Stimulated activated CD8-positive, alpha-beta memory T cell treated with anti-CD3 and anti-CD28 coated beads, Interleukin-4, amount 100 ng/mL, for 1 hour (primary cell): Measurements from ENCODE around the gene PDE6B.
"Not testable (repeated sequence)": the region's sequence is repeated elsewhere in the genome, so short reads cannot be mapped to it uniquely, and the experiment has no call there.

Source experiments
- DNase-seq, 2 donors: peaks; one replicate each; pipeline ENCODE4 v3.0.0-alpha.2; 2020; ENCODE audit warnings: low read depth in 2 of 2, low spot score in 1 of 2

PDE6B gene

GRCh38 chr4:683247-683897, 58.0 kb downstream of the PDE6B start:
- DNase-seq: no peak

- DNase-seq: no peak
Observed at GRCh38 chr4:683982-684622, 58.7 kb downstream of the PDE6B start.

- no peak for DNase-seq
Observed at GRCh38 chr4:684623-685327, 59.4 kb downstream of the PDE6B start.

GRCh38 chr4:685679-686412, 60.5 kb downstream of the PDE6B start:
- no peak for DNase-seq

GRCh38 chr4:686413-687040, 61.2 kb downstream of the PDE6B start:
- no peak for DNase-seq

- no peak for DNase-seq
Observed at GRCh38 chr4:687048-687970, 61.9 kb downstream of the PDE6B start.

GRCh38 chr4:687971-688853, 62.8 kb downstream of the PDE6B start:
- DNase-seq: no peak

GRCh38 chr4:688854-689681, 63.7 kb downstream of the PDE6B start, which contains the start of gene SLC49A3:
SLC49A3 (minus strand) TSS chr4:689151; CDS start chr4:689127, 24 bp downstream.
- DNase-seq: no peak

GRCh38 chr4:689723-690122, 64.3 kb downstream of the PDE6B start:
- DNase-seq: no peak

GRCh38 chr4:692771-693554, 67.6 kb downstream of the PDE6B start:
- no peak for DNase-seq

GRCh38 chr4:694341-694940, 69.1 kb downstream of the PDE6B start:
- not testable (repeated sequence) for DNase-seq

- DNase-seq: no peak
Observed at GRCh38 chr4:699816-700580, 74.6 kb downstream of the PDE6B start.

GRCh38 chr4:700587-701264, 75.4 kb downstream of the PDE6B start:
- DNase-seq: no peak

GRCh38 chr4:702618-703048, 77.3 kb downstream of the PDE6B start:
- no peak for DNase-seq

- no peak for DNase-seq
Observed at GRCh38 chr4:703336-704197, 78.2 kb downstream of the PDE6B start.
